ENCODE results near the gene NRG4.
"Not testable (repeated sequence)": the region's sequence is repeated elsewhere in the genome, so short reads cannot be mapped to it uniquely, and the experiment has no call there.

The NRG4 gene

GRCh38 chr15:75923756-75924155, 88.5 kb downstream of the NRG4 start:
- H3K36me3 ChIP-seq, result peaks cover 5 to 10% (median 9%) of the 10 kb centered on the region in 3 donors
- H3K9me3 ChIP-seq, result no peaks in the 10 kb centered on the region
- TF ChIP-seq CTCF (IDR thresholded peaks at IDR 0.05), result no peak
- intact Hi-C loops (cut with DNase I; ENCODE audit: low total_unique reads), result no loop called here
- no peak overlapping the region for H3K27ac ChIP-seq
- no peaks in the 10 kb centered on the region for H3K4me1 ChIP-seq
- no peak overlapping the region for H3K4me3 ChIP-seq
- DNase-seq, result no peak
- H3K27me3 ChIP-seq, result no peaks in the 10 kb centered on the region

GRCh38 chr15:75921732-75922703, 90.2 kb downstream of the NRG4 start:
- peaks cover 5 to 25% (median 24%) of the 10 kb centered on the region in 3 donors for H3K36me3 ChIP-seq
- no peaks in the 10 kb centered on the region for H3K27me3 ChIP-seq
- no peaks in the 10 kb centered on the region for H3K9me3 ChIP-seq
- intact Hi-C loops (cut with DNase I; ENCODE audit: low total_unique reads), result no loop called here
- no peak overlapping the region for H3K4me3 ChIP-seq
- no peaks in the 10 kb centered on the region for H3K4me1 ChIP-seq
- DNase-seq, result peak in 1 of 2 donors; percentile 44
- no peak overlapping the region for H3K27ac ChIP-seq
- TF ChIP-seq CTCF (IDR thresholded peaks at IDR 0.05), result no peak

GRCh38 chr15:75920079-75920478, 92.1 kb downstream of the NRG4 start:
- H3K4me1 ChIP-seq, result no peaks in the 10 kb centered on the region
- peaks cover 8 to 38% (median 28%) of the 10 kb centered on the region in 3 donors for H3K36me3 ChIP-seq
- DNase-seq, result no peak
- intact Hi-C loops (cut with DNase I; ENCODE audit: low total_unique reads), result no loop called here
- no peak overlapping the region for H3K4me3 ChIP-seq
- H3K27ac ChIP-seq, result no peak overlapping the region
- H3K27me3 ChIP-seq, result no peaks in the 10 kb centered on the region
- TF ChIP-seq CTCF (IDR thresholded peaks at IDR 0.05), result no peak
- no peaks in the 10 kb centered on the region for H3K9me3 ChIP-seq

- Histone ChIP-seq H3K27ac (no peak overlapping the region), H3K4me3 (no peak overlapping the region), H3K9me3 (no peaks in the 10 kb centered on the region), H3K36me3 (peaks cover 20 to 56% (median 41%) of the 10 kb centered on the region in 3 donors), H3K27me3 (no peaks in the 10 kb centered on the region), H3K4me1 (no peaks in the 10 kb centered on the region)
- intact Hi-C loops (cut with DNase I; ENCODE audit: low total_unique reads), result no loop called here
- no peak for DNase-seq
- no peak for TF ChIP-seq CTCF (IDR thresholded peaks at IDR 0.05)
Observed at GRCh38 chr15:75918135-75918534, 94.1 kb downstream of the NRG4 start.

- H3K9me3 ChIP-seq, result no peaks in the 10 kb centered on the region
- no peak overlapping the region for H3K4me3 ChIP-seq
- H3K27me3 ChIP-seq, result no peaks in the 10 kb centered on the region
- intact Hi-C loops (cut with DNase I; ENCODE audit: low total_unique reads), result no loop called here
- no peaks in the 10 kb centered on the region for H3K4me1 ChIP-seq
- no peak for TF ChIP-seq CTCF (IDR thresholded peaks at IDR 0.05)
- H3K36me3 ChIP-seq, result peaks cover 20 to 61% (median 45%) of the 10 kb centered on the region in 3 donors
- DNase-seq, result no peak
- H3K27ac ChIP-seq, result no peak overlapping the region
Observed at GRCh38 chr15:75916978-75917377, 95.2 kb downstream of the NRG4 start.

- Histone ChIP-seq H3K36me3 (peaks cover 15 to 44% (median 17%) of the 10 kb centered on the region in 3 donors), H3K4me1 (peaks cover 0 to 12% (median 1%) of the 10 kb centered on the region in 4 donors)
- H3K27ac ChIP-seq; H3K9me3 ChIP-seq; H3K4me3 ChIP-seq; intact Hi-C loops (cut with DNase I; ENCODE audit: low total_unique reads); H3K27me3 ChIP-seq; DNase-seq: not testable (repeated sequence)
Observed at GRCh38 chr15:75910355-75910754, 101.9 kb downstream of the NRG4 start.
